ENCODE data around the gene ZNF581. TPM values are rescaled to one million over a fixed set of nuclear protein-coding genes. Genes with fewer than 3 reads are reported as not detected.
A peak's percentile ranks its signal among the peaks of the same experiment; 100 is the strongest.

Gene ZNF581
- total RNA-seq, 1 donor from 2014 or later, result 18.3 TPM

- DNase-seq (ENCODE audit: low read depth in 2 of 2), result no peak
These were observed 23.0 kb downstream of the ZNF581 start for GRCh38 chr19:55666343-55667005.

DNA sequence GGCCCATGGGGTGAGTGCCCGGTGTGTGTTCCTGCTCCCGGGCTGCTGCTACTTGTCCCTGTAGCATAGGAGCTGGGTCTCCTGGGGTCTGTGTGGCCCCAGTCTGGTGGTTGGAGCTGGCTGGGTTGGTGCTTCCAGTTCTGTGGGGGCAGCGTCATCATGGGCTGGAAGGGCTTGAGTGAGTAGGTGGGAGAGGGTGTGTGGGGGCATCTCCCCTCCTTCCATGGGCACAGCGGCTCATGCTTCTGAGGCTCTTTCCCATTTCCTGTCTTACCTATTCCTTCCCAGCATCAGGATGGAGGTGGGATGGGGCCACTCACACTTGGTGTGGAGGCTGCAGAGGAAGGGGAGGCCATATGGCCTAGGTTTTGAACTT lies 23.5 kb downstream of the ZNF581 start:
- no peak for DNase-seq (ENCODE audit: low read depth in 2 of 2)

DNA sequence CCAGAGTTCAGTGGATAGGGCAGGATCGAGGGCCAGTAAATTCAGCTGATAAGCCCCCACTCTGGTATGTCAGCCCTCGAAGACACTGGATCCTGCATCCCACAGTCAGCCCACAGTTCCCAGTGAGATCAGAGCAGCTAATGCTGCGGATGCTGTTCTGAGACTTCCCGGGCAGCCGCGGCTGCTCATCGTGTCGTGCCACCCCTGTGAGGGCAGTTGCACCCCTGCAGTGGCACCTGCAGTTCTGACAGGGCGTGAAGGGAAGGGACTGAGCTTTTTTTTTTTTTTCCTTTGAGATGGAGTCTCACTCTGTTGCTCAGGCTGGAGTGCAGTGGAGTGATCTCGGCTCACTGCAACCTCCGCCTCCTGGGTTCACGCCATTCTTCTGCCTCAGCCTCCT lies 24.1 kb downstream of the ZNF581 start:
- DNase-seq (ENCODE audit: low read depth in 2 of 2), result no peak

GRCh38 chr19:55667958-55668357 lies 24.5 kb downstream of the ZNF581 start:
- no peak for DNase-seq (ENCODE audit: low read depth in 2 of 2)

GRCh38 chr19:55668603-55669348 lies 25.3 kb downstream of the ZNF581 start:
- no peak for DNase-seq (ENCODE audit: low read depth in 2 of 2)

DNA sequence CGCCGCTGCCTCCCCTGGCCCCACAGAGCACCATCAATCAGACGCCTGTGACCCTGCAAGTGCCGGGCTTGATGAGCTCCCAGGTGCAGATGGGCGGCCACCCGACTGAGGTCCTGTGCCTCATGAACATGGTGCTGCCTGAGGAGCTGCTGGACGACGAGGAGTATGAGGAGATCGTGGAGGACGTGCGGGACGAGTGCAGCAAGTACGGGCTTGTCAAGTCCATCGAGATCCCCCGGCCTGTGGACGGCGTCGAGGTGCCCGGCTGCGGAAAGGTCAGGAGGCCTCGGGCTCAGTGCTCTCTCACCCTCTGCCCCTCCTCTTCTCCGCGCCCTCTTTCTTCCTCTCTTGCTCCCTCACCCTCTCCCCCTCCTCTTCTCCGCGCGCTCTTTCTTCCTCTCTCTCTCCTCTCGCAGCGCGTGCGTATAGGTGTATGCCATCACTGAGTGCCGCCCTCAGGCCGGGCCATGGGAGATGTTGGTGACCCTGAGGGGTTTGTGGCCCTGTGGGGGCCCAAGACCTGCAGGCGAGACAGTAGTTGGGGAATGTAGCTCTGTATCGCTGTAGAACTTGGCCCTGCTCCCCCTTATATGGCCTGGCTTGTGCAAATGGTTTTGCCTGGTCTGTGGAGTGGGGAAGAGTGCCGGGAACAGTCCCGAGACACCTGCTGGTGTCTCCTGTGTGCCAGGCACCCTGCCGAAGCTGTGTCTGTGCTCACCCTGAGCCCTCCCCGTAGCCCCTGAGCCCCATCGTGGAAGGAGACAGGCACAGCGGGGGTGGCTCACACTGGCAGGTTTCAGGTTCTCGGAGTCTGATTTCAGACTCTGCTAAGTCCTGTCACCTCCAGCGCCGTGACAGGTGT lies 26.2 kb downstream of the ZNF581 start:
- DNase-seq (ENCODE audit: low read depth in 2 of 2), result no peak

GRCh38 chr19:55670280-55671053 lies 27.0 kb downstream of the ZNF581 start:
- DNase-seq (ENCODE audit: low read depth in 2 of 2), result peak; percentile 44 to 49

DNA sequence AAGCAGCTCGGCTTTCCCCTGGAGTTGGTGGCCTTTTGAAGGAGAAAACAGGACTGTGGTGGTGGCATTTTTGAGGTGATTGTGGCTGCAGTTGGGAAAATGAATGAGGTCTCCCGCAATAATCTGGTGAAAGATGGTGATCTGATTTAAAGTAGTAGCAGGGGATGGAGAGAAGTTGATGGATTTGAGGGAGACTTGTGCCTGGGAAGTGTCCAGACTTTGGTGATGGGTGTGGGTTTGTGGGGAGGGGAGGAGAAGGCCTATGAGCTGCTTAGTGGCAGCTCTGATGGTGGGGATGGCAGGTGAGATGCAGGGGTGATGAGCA lies 27.6 kb downstream of the ZNF581 start:
- no peak for DNase-seq (ENCODE audit: low read depth in 2 of 2)

DNA sequence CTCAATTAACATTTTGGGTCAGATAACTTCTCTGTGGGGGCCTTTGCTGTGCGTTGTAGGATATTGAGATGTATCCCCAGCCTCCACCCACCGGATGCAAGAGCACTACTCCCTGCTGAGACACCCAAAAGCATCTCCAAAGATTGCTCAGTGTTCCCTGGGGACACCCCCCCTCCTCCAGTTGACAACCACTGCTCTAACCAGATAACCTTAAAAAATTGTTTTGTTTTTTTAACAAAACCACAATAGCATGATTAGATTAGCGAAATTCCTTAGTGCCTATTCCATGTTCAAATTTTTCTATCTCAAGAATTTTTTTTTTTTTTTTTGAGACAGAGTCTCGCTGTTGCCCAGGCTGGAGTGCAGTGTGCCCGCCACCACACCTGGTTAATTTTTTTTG lies 29.0 kb downstream of the ZNF581 start:
- no peak for DNase-seq (ENCODE audit: low read depth in 2 of 2)

DNA sequence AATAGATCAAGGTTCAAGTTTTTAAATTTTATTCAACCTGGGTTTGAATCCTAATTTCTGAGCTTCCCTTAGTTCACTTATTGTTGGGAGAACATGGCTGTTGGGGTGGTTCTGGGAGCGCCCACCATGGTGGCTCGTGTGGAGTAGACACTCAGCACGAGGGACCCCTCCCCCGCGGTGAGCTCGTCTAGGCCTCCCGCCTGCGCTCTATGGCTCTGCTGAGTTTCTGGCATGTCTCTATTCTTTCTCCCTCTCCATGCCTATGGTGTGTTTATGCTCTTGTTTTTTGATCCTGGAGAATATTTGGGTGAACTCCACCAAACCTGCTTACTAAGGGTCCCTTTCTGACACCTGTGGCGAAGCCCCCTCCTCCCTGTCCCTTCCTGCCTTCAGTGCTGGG lies 30.0 kb downstream of the ZNF581 start:
- DNase-seq (ENCODE audit: low read depth in 2 of 2), result no peak

- no peak for DNase-seq (ENCODE audit: low read depth in 2 of 2)
These were observed 30.4 kb downstream of the ZNF581 start for GRCh38 chr19:55673889-55674288.

GRCh38 chr19:55674459-55674840 lies 31.0 kb downstream of the ZNF581 start:
- DNase-seq (ENCODE audit: low read depth in 2 of 2), result no peak

GRCh38 chr19:55674841-55675660 lies 31.6 kb downstream of the ZNF581 start, which contains the start of gene EPN1:
TSS of gene EPN1 (plus strand) at chr19:55675226. CDS start at chr19:55678628, 3,402 bp downstream.
- peak; percentile 96 for DNase-seq (ENCODE audit: low read depth in 2 of 2)

DNA sequence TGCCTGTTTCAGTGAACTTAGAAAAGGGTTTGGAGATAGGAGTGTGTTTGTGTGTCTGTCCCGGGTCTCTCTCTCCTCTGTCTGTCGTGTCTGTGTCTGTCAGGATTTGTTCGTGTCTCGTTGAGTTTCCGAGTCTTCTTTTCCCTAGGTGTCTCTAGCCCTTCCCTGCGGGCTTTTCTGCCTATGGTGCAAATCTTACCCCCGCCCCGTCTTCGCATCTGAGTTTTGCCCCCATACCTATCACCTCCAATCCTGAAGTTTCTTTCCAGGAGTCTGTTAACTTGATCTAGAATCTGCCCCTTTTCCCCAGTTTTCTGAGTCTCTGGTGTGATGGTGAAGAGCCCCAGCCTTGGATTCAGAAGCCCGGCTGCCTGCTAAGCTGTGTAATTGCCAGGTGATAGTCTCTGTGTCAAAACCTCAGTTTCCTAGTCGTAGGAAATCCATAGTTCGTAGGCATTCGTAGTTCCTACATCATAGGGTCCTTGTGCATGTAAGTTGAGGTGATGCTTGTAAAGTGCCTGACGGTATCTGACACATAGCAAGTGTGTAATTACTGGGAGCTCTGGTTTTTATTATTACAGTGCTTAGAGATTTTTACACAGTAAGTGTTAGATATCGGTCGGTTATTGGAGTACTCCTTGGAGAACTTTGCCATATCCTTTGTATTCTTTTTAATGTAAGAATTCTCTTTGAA lies 32.4 kb downstream of the ZNF581 start:
- peak in 1 of 2 donors; percentile 22 for DNase-seq (ENCODE audit: low read depth in 2 of 2)

GRCh38 chr19:55676383-55676782 lies 32.9 kb downstream of the ZNF581 start:
- peak; percentile 25 to 57 for DNase-seq (ENCODE audit: low read depth in 2 of 2)

DNA sequence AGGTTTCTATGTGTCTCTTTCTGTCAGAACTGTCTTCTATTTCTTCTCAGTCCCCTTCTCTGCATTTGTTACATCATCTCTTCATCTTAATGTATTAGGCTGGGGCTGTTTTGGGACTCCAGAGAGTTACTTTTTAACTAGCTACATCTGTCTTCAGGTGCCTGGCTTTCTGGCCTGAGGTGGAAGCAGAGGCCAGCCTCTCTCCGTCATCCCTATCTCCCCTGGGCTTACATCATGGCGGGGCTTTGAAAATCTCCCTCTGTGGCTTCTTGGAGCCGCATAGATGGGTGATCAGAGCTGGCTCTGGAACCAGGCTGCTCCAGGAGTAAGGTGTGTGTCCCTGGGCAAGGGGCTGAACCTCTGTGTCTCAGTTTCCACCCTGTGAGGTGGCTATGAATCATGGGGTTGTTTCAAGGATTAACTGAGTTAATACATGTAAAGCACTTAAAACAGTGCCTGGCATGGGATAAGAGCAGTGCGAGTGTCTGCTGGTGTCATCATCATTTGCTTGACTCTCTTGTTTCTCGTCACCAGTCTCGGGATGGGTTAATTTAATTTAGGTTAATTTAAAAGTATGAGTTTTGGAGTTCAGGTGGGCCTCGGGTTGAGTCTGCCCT lies 33.5 kb downstream of the ZNF581 start:
- DNase-seq (ENCODE audit: low read depth in 2 of 2), result no peak

DNA sequence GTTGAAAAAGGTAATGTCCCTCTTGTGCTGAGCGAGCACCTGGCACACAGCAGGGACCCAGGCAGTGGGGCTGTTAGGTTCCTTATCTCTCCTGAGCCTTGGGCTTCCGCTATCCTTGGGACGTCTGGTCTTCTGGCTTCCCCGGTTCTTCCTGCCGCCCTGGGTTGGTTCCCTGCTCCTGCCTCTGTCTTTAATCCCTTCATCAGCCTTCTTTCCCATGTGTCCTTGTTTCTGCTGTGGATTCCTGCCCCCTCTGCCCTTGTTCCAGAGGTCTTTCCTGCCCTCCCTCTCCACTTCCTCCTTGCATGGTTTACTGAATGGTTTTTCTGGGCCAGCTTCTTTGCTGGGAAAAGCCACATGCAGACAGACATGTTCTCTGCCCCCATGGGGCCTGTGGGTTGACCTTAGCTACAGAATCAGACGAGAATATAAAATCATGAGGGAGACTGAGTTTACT lies 34.2 kb downstream of the ZNF581 start:
- peak; percentile 52 to 80 for DNase-seq (ENCODE audit: low read depth in 2 of 2)

DNA sequence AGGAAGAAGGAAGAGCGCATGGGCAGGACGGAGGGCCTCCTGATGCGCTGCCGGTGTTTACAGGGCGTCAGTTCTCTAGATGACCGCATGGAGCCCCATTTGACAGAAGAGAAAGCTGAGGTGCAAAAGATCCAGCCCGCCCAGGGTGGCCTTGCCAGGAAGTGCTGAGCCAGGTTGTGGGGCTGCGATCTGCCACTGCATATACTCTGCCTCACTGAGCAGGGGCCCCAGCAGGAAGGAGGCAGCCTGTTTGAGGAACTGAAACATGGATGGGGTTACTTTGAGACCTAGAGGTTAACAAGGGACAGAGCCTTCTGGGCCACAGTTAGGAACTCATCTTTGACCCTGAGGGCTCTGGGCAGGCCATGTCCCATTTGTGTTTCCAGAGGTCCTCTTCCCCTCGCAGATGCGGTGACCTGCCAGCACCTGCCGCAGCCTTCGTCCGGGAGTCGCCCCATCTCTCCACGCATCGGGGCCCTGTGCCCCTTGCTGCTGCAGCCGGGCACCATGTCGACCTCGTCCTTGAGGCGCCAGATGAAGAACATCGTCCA lies 34.7 kb downstream of the ZNF581 start:
- DNase-seq (ENCODE audit: low read depth in 2 of 2), result no peak
